GM21526 (cell line): ENCODE measurements around the gene FHIP1A.

Source experiments
- ATAC-seq: cut with Tn5 transposase; IDR thresholded peaks from one replicate; pipeline ENCODE4 v1.9.1; 2021; ENCODE audit warnings: moderate library complexity; ENCODE audit not compliant: unreplicated experiment, low FRiP score

The FHIP1A gene

DNA sequence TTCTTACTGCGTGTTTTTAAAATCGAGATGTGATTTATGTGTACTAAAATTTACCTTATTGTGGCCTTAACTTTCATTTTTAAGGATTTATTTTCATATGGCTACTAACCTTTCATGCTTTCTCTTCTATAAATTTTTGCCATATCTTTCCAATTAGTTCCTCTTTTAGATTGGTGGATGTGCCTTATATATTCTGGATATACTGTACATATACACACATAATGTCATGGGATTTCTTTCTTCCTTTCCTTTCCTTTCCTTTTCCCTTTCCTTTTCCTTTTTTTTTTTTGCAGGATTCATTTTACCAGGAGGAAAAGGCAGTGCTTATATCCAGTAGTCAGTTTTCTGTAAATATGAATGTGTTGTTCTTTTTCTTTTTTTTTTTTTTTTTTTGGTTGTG is 37.2 kb downstream of the FHIP1A start:
- ATAC-seq: no peak

- ATAC-seq: no peak
These were observed 45.5 kb downstream of the FHIP1A start for GRCh38 chr4:151454513-151454912.

- no peak for ATAC-seq
These were observed 46.2 kb downstream of the FHIP1A start for GRCh38 chr4:151455212-151455611.

GRCh38 chr4:151458148-151458547 is 49.2 kb downstream of the FHIP1A start:
- no peak for ATAC-seq
